ENCODE results near the gene FBLL1. TPM values are rescaled to one million over a fixed set of nuclear protein-coding genes. Genes with fewer than 3 reads are reported as not detected.

FBLL1 gene
- total and polyA plus RNA-seq, 9 of the 15 experiments (the other 6 are each of a cell fraction or from before 2014, with no cell fraction given): not detected

DNA sequence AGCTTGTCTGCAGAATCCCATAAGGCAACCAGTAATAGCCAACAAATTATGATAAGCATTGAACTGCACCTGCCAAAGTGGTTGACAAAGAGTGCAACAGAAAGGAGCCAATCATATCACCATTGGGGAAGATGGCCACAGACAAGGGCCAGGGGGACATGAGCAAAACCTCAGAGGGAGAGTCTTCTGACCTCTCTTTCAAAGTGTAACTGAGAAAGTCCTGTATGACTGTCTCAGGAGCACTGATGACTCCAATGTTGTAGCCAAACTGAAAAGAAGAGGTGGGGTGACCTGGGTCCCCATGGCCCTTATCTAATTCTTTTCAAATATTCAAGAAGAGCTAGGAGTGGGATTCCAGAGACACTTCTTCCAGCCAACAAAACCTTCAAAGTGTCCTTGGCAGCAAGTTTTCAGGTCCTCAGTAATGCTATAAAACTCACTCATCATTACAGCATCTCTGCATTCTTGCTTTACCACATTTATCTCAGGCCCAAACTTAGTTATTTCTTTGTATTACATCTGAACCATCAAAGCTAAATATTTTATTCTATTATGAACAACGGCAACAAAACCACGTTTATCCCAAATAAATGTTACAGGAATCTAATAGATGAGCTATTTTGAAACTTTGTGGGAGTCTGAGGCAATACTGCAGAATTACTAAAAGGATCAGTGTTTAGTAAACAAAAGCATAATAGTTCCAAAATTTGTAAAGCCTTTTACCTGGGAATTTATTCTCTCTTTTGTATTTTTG lies 24.4 kb downstream of the FBLL1 start:
- ATAC-seq (no peak), FAIRE-seq (no peak), DNase-seq (ENCODE audit: extremely low read depth in 1 of 4, low spot score in 3 of 4) (no peak)
- Histone ChIP-seq H3K27ac (ENCODE audit: extremely low read depth, low read depth, low read length) (no peak overlapping the region), H3K9ac (ENCODE audit: insufficient read depth in 1 of 2, low read depth in 2 of 2, low read length in 2 of 2) (no peak overlapping the region), H3K9me3 (replicated peaks; ENCODE audit: control insufficient read depth, insufficient read depth, low read depth, low read length) (no peaks in the 10 kb centered on the region), H3K79me2 (ENCODE audit: control insufficient read depth, insufficient read depth, low read length) (peaks cover 7% of the 10 kb centered on the region; the same call in 1 of the 3 replicates), H2AFZ (ENCODE audit: low read depth, low read length) (no peak overlapping the region), H3K36me3 (ENCODE audit: control insufficient read depth, insufficient read depth, low read length) (peaks cover 84% of the 10 kb centered on the region), H3K9me1 (ENCODE audit: control insufficient read depth, insufficient read depth, low read length) (no peaks in the 10 kb centered on the region), H3K4me1 (replicated peaks in 1 of 2; ENCODE audit: control insufficient read depth in 2 of 2, insufficient read depth in 2 of 2, low read length in 2 of 2) (no peaks in the 10 kb centered on the region), H3K27me3 (ENCODE audit: control insufficient read depth in 2 of 2, insufficient read depth in 2 of 2, low read length in 2 of 2) (no peaks in the 10 kb centered on the region), H3K4me2 (ENCODE audit: insufficient read depth, low read length) (no peak overlapping the region), H4K20me1 (replicated peaks; ENCODE audit: control insufficient read depth, insufficient read depth, low read length) (no peaks in the 10 kb centered on the region), H3K4me3 (no peak overlapping the region)
- no peak for TF ChIP-seq ZNF140 (CRISPR knock-in tag; IDR thresholded peaks at IDR 0.05)
- 89% methylated on average over 2 of the region's 2 CpGs for WGBS (ENCODE audit: insufficient coverage, low coverage, missing lambda C conversion rate)
- ChIA-PET POLR2A (no interaction called here), CTCF (ENCODE audit: low intra/inter-chr PET ratio) (no interaction called here)
- BruUV-seq (replicated peaks): no TSS peak
- in situ Hi-C loops (cut with MboI) (no loop called here), intact Hi-C loops (cut with micrococcal nuclease) (no loop called here)

- H3K4me3 ChIP-seq: no peak overlapping the region
- intact Hi-C loops (cut with micrococcal nuclease): no loop called here
- peaks cover 14% of the 10 kb centered on the region; the same call in 2 of the 3 replicates for H3K79me2 ChIP-seq (ENCODE audit: control insufficient read depth, insufficient read depth, low read length)
- no peak overlapping the region for H3K9ac ChIP-seq (ENCODE audit: insufficient read depth in 1 of 2, low read depth in 2 of 2, low read length in 2 of 2)
- peaks cover 96% of the 10 kb centered on the region for H3K36me3 ChIP-seq (ENCODE audit: control insufficient read depth, insufficient read depth, low read length)
- no peaks in the 10 kb centered on the region for H4K20me1 ChIP-seq (replicated peaks; ENCODE audit: control insufficient read depth, insufficient read depth, low read length)
- ATAC-seq (no peak), DNase-seq (ENCODE audit: extremely low read depth in 1 of 4, low spot score in 3 of 4) (no peak), FAIRE-seq (no peak)
- H3K9me3 ChIP-seq (replicated peaks; ENCODE audit: control insufficient read depth, insufficient read depth, low read depth, low read length): no peaks in the 10 kb centered on the region
- H3K27ac ChIP-seq (ENCODE audit: extremely low read depth, low read depth, low read length): no peak overlapping the region
- CTCF ChIA-PET (ENCODE audit: low intra/inter-chr PET ratio): no interaction called here
- H2AFZ ChIP-seq (ENCODE audit: low read depth, low read length): no peak overlapping the region
- no peaks in the 10 kb centered on the region for H3K4me1 ChIP-seq (replicated peaks in 1 of 2; ENCODE audit: control insufficient read depth in 2 of 2, insufficient read depth in 2 of 2, low read length in 2 of 2)
- no peak overlapping the region for H3K4me2 ChIP-seq (ENCODE audit: insufficient read depth, low read length)
- H3K9me1 ChIP-seq (ENCODE audit: control insufficient read depth, insufficient read depth, low read length): no peaks in the 10 kb centered on the region
- no TSS peak for BruUV-seq (replicated peaks)
- H3K27me3 ChIP-seq (ENCODE audit: control insufficient read depth in 2 of 2, insufficient read depth in 2 of 2, low read length in 2 of 2): no peaks in the 10 kb centered on the region
- POLR2A ChIA-PET: no interaction called here
- in situ Hi-C loops (cut with MboI): no loop called here
- 92% methylated on average over 2 of the region's 2 CpGs for WGBS (ENCODE audit: insufficient coverage, low coverage, missing lambda C conversion rate)
- TF ChIP-seq, protein P1, sequence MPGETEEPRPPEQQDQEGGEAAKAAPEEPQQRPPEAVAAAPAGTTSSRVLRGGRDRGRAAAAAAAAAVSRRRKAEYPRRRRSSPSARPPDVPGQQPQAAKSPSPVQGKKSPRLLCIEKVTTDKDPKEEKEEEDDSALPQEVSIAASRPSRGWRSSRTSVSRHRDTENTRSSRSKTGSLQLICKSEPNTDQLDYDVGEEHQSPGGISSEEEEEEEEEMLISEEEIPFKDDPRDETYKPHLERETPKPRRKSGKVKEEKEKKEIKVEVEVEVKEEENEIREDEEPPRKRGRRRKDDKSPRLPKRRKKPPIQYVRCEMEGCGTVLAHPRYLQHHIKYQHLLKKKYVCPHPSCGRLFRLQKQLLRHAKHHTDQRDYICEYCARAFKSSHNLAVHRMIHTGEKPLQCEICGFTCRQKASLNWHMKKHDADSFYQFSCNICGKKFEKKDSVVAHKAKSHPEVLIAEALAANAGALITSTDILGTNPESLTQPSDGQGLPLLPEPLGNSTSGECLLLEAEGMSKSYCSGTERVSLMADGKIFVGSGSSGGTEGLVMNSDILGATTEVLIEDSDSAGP (CRISPR knock-in tag; IDR thresholded peaks at IDR 0.05): no peak
- TF ChIP-seq, protein P2, sequence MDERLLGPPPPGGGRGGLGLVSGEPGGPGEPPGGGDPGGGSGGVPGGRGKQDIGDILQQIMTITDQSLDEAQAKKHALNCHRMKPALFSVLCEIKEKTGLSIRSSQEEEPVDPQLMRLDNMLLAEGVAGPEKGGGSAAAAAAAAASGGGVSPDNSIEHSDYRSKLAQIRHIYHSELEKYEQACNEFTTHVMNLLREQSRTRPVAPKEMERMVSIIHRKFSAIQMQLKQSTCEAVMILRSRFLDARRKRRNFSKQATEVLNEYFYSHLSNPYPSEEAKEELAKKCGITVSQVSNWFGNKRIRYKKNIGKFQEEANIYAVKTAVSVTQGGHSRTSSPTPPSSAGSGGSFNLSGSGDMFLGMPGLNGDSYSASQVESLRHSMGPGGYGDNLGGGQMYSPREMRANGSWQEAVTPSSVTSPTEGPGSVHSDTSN (CRISPR knock-in tag; IDR thresholded peaks at IDR 0.05; ENCODE audit: low read depth): no peak
- TF ChIP-seq, protein P2 (tag; conservative IDR thresholded peaks at IDR 0.05; ENCODE audit: low read depth): no peak
- TF ChIP-seq IRF2 (CRISPR knock-in tag; IDR thresholded peaks at IDR 0.05) (no peak), PRMT5 (CRISPR knock-in tag; IDR thresholded peaks at IDR 0.05) (no peak), TEAD2 (tag; IDR thresholded peaks at IDR 0.05) (no peak), THRA (IDR thresholded peaks at IDR 0.05) (no peak)
Observed at GRCh38 chr5:168557389-168557788, 28.3 kb downstream of the FBLL1 start.

Data from K562 (cell line).